Stimulated activated naive CD8-positive, alpha-beta T cell treated with anti-CD3 and anti-CD28 coated beads, Interleukin-15, Interleukin-2, amounts not matched to agents 100 ng/mL and 50 ng/mL, for 24 hours (primary cell): ENCODE results near the gene BRCA1.
"Not testable (repeated sequence)": the region's sequence is repeated elsewhere in the genome, so short reads cannot be mapped to it uniquely, and the experiment has no call there.

ENCODE experiments used
- H3K27ac Mint-ChIP-seq: one replicate; pipeline ENCODE4 v1.8.0; 2021; ENCODE audit warnings: mild to moderate bottlenecking, mixed read lengths
- H3K27me3 Mint-ChIP-seq: one replicate; pipeline ENCODE4 v1.8.0; 2021; ENCODE audit warnings: mixed read lengths
- H3K36me3 Mint-ChIP-seq: one replicate; pipeline ENCODE4 v1.8.0; 2021; ENCODE audit warnings: low read depth, mixed read lengths
- H3K4me1 Mint-ChIP-seq: one replicate; pipeline ENCODE4 v1.8.0; 2021; ENCODE audit warnings: low read depth, mixed read lengths
- H3K4me3 Mint-ChIP-seq: one replicate; pipeline ENCODE4 v1.8.0; 2021; ENCODE audit warnings: mild to moderate bottlenecking, mixed read lengths
- H3K9me3 Mint-ChIP-seq: one replicate; pipeline ENCODE4 v1.8.0; 2021; ENCODE audit warnings: mixed read lengths

Gene BRCA1

GRCh38 chr17:43142153-43142552 lies 17.0 kb upstream of the BRCA1 start:
- H3K36me3 Mint-ChIP-seq: peaks cover 5% of the 10 kb centered on the region
- no peak overlapping the region for H3K27ac Mint-ChIP-seq

GRCh38 chr17:43140396-43141332 lies 15.5 kb upstream of the BRCA1 start:
- Mint-ChIP-seq H3K27me3 (no peaks in the 10 kb centered on the region), H3K27ac (peak overlapping the region; percentile 10), H3K36me3 (peaks cover 5% of the 10 kb centered on the region), H3K9me3 (no peaks in the 10 kb centered on the region), H3K4me3 (no peak overlapping the region), H3K4me1 (peaks cover 13% of the 10 kb centered on the region)

More at GRCh38 chr17:43142153-43142552, 17.0 kb upstream of the BRCA1 start:
- Mint-ChIP-seq H3K27me3 (no peaks in the 10 kb centered on the region), H3K4me3 (no peak overlapping the region), H3K4me1 (no peaks in the 10 kb centered on the region), H3K9me3 (no peaks in the 10 kb centered on the region)

GRCh38 chr17:43138531-43138930 lies 13.4 kb upstream of the BRCA1 start:
- H3K9me3 Mint-ChIP-seq, H3K4me3 Mint-ChIP-seq, H3K27ac Mint-ChIP-seq, H3K27me3 Mint-ChIP-seq: not testable (repeated sequence)
- Mint-ChIP-seq H3K36me3 (peaks cover 16% of the 10 kb centered on the region), H3K4me1 (peaks cover 14% of the 10 kb centered on the region)

- H3K27me3 Mint-ChIP-seq, H3K9me3 Mint-ChIP-seq, H3K4me3 Mint-ChIP-seq: not testable (repeated sequence)
- Mint-ChIP-seq H3K4me1 (peaks cover 14% of the 10 kb centered on the region), H3K36me3 (peaks cover 17% of the 10 kb centered on the region), H3K27ac (peak overlapping the region; percentile 76)
These were observed 11.4 kb upstream of the BRCA1 start for GRCh38 chr17:43136574-43136973.

- Mint-ChIP-seq H3K27me3 (no peaks in the 10 kb centered on the region), H3K9me3 (no peaks in the 10 kb centered on the region), H3K4me3 (no peak overlapping the region), H3K27ac (no peak overlapping the region), H3K36me3 (peaks cover 23% of the 10 kb centered on the region), H3K4me1 (peaks cover 17% of the 10 kb centered on the region)
These were observed 10.3 kb upstream of the BRCA1 start for GRCh38 chr17:43135454-43135819.

- Mint-ChIP-seq H3K27me3 (no peaks in the 10 kb centered on the region), H3K4me1 (peaks cover 17% of the 10 kb centered on the region), H3K36me3 (peaks cover 23% of the 10 kb centered on the region), H3K9me3 (no peaks in the 10 kb centered on the region), H3K4me3 (no peak overlapping the region), H3K27ac (no peak overlapping the region)
These were observed 9.8 kb upstream of the BRCA1 start for GRCh38 chr17:43134774-43135453.

- H3K27me3 Mint-ChIP-seq, H3K9me3 Mint-ChIP-seq, H3K27ac Mint-ChIP-seq, H3K4me3 Mint-ChIP-seq: not testable (repeated sequence)
- peaks cover 20% of the 10 kb centered on the region for H3K4me1 Mint-ChIP-seq
- peaks cover 29% of the 10 kb centered on the region for H3K36me3 Mint-ChIP-seq
These were observed 8.3 kb upstream of the BRCA1 start for GRCh38 chr17:43133439-43133838.

- H3K27ac Mint-ChIP-seq: no peak overlapping the region
- peaks cover 29% of the 10 kb centered on the region for H3K4me1 Mint-ChIP-seq
- no peaks in the 10 kb centered on the region for H3K27me3 Mint-ChIP-seq
- no peaks in the 10 kb centered on the region for H3K9me3 Mint-ChIP-seq
- H3K36me3 Mint-ChIP-seq: peaks cover 40% of the 10 kb centered on the region
- no peak overlapping the region for H3K4me3 Mint-ChIP-seq
These were observed 7.0 kb upstream of the BRCA1 start for GRCh38 chr17:43132117-43132516.

GRCh38 chr17:43129671-43130010 lies 4.5 kb upstream of the BRCA1 start:
- H3K4me3 Mint-ChIP-seq: no peak overlapping the region
- H3K27ac Mint-ChIP-seq: no peak overlapping the region
- no peaks in the 10 kb centered on the region for H3K27me3 Mint-ChIP-seq
- H3K36me3 Mint-ChIP-seq: peaks cover 46% of the 10 kb centered on the region
- H3K4me1 Mint-ChIP-seq: peaks cover 33% of the 10 kb centered on the region
- no peaks in the 10 kb centered on the region for H3K9me3 Mint-ChIP-seq

- not testable (repeated sequence) for H3K27me3 Mint-ChIP-seq, H3K9me3 Mint-ChIP-seq
- Mint-ChIP-seq H3K36me3 (peaks cover 42% of the 10 kb centered on the region), H3K4me1 (peaks cover 44% of the 10 kb centered on the region), H3K4me3 (peak overlapping the region; percentile 76), H3K27ac (peak overlapping the region; percentile 77)
These were observed 2.2 kb upstream of the BRCA1 start for GRCh38 chr17:43127333-43127876.

GRCh38 chr17:43126911-43127290 lies 1.7 kb upstream of the BRCA1 start:
- peaks cover 44% of the 10 kb centered on the region for H3K4me1 Mint-ChIP-seq
- H3K27me3 Mint-ChIP-seq: no peaks in the 10 kb centered on the region
- H3K27ac Mint-ChIP-seq: no peak overlapping the region
- H3K4me3 Mint-ChIP-seq: peak overlapping the region; percentile 76
- no peaks in the 10 kb centered on the region for H3K9me3 Mint-ChIP-seq
- peaks cover 43% of the 10 kb centered on the region for H3K36me3 Mint-ChIP-seq

- H3K9me3 Mint-ChIP-seq: no peaks in the 10 kb centered on the region
- no peaks in the 10 kb centered on the region for H3K27me3 Mint-ChIP-seq
- peaks cover 46% of the 10 kb centered on the region for H3K36me3 Mint-ChIP-seq
- H3K4me1 Mint-ChIP-seq: peaks cover 44% of the 10 kb centered on the region
- peak overlapping the region; percentile 96 for H3K4me3 Mint-ChIP-seq
- peak overlapping the region; percentile 98 for H3K27ac Mint-ChIP-seq
These were observed 1.1 kb upstream of the BRCA1 start for GRCh38 chr17:43125967-43126910.

- H3K27me3 Mint-ChIP-seq: no peaks in the 10 kb centered on the region
- peaks cover 43% of the 10 kb centered on the region for H3K36me3 Mint-ChIP-seq
- peaks cover 5% of the 10 kb centered on the region for H3K4me1 Mint-ChIP-seq
- no peak overlapping the region for H3K27ac Mint-ChIP-seq
- no peak overlapping the region for H3K4me3 Mint-ChIP-seq
- H3K9me3 Mint-ChIP-seq: no peaks in the 10 kb centered on the region
These were observed 6.2 kb downstream of the BRCA1 start for GRCh38 chr17:43118679-43119615.

GRCh38 chr17:43114151-43114552 lies 11.0 kb downstream of the BRCA1 start:
- no peak overlapping the region for H3K4me3 Mint-ChIP-seq
- no peaks in the 10 kb centered on the region for H3K4me1 Mint-ChIP-seq
- H3K27me3 Mint-ChIP-seq: no peaks in the 10 kb centered on the region
- H3K9me3 Mint-ChIP-seq: no peaks in the 10 kb centered on the region
- H3K36me3 Mint-ChIP-seq: peaks cover 54% of the 10 kb centered on the region
- peak overlapping the region; percentile 0 for H3K27ac Mint-ChIP-seq
